HepG2 (cell line): ENCODE data around the gene CRISPLD2. TPM values are rescaled to one million over a fixed set of nuclear protein-coding genes. Genes with fewer than 3 reads are reported as not detected.

ENCODE experiments used
- NFKBIZ ChIP-seq: IDR thresholded peaks from 2 replicates; pipeline ENCODE4 v1.6.1; 2018; ENCODE audit warnings: missing genetic modification reagents, missing compliant biosample characterization
- NPAS2 ChIP-seq: sonication (generic); formaldehyde crosslinking; IDR thresholded peaks from 2 replicates; pipeline ENCODE4 v1.8.0; 2022; ENCODE audit warnings: mild to moderate bottlenecking, missing genetic modification reagents, borderline replicate concordance
- NR1H2 ChIP-seq: sonication (generic); formaldehyde crosslinking; IDR thresholded peaks from 2 replicates; pipeline ENCODE4 v1.8.1; 2022; ENCODE audit warnings: low read depth, missing genetic modification reagents, borderline replicate concordance
- SALL1 ChIP-seq: sonication (generic); formaldehyde crosslinking; IDR thresholded peaks from 2 replicates; pipeline ENCODE4 v1.8.0; 2022; ENCODE audit warnings: mild to moderate bottlenecking, missing genetic modification reagents
- SALL2 ChIP-seq: sonication (generic); formaldehyde crosslinking; IDR thresholded peaks from 2 replicates; pipeline ENCODE4 v1.8.1; 2023; ENCODE audit warnings: mild to moderate bottlenecking, missing genetic modification reagents, inconsistent platforms
- ZFX ChIP-seq: sonication (generic); formaldehyde crosslinking; IDR thresholded peaks from 2 replicates; pipeline ENCODE4 v1.4.0; 2020; ENCODE audit warnings: mild to moderate bottlenecking, low read depth, missing genetic modification reagents, moderate library complexity
- ZNF747 ChIP-seq: sonication (generic); formaldehyde crosslinking; IDR thresholded peaks from 2 replicates; pipeline ENCODE4 v1.8.1; 2023; ENCODE audit warnings: missing genetic modification reagents, mild to moderate bottlenecking, borderline replicate concordance
- polyA plus RNA-seq, 8 experiments: library from polyadenylated mRNA; depleted of rRNA in 3 of 8; stranded (reverse) in 7 of 8; unstranded in 1 of 8; fragments of >200 nt; fragmentation: Illumina TruSeq in 4 of 8; extraction: Trizol in 4 of 8; gene quantifications; 2 replicates each; pipeline versions ENCODE4 v1.2.1 to v1.2.3, GENCODE V29; 2011 to 2016; ENCODE audit warnings: low read depth in 4 of 8, missing spikeins in 1 of 8, mixed read lengths in 1 of 8; ENCODE audit not compliant: insufficient read depth in 1 of 8
- total RNA-seq, 5 experiments: library from RNA; depleted of rRNA; stranded (reverse); fragments of >200 nt; fragmentation: Illumina TruSeq; extraction: Trizol; gene quantifications; 2 replicates each; pipeline ENCODE4 v1.2.3, GENCODE V29; 2016; ENCODE audit warnings: low read depth in 1 of 5
- TF ChIP-seq, protein P1 (sequence below): IDR thresholded peaks from 2 replicates; pipeline ENCODE4 v1.6.1; 2016; ENCODE audit warnings: mild to moderate bottlenecking, missing biosample characterization, missing genetic modification reagents
- TF ChIP-seq, protein P2 (sequence below): sonication (generic); formaldehyde crosslinking; IDR thresholded peaks from 2 replicates; pipeline ENCODE4 v1.4.0; 2020; ENCODE audit warnings: missing genetic modification reagents

The CRISPLD2 gene
- total and polyA plus RNA-seq, 2 of the 13 experiments (the other 11 are each of a cell fraction or from before 2014, with no cell fraction given), result 0.04 to 0.31 TPM

DNA sequence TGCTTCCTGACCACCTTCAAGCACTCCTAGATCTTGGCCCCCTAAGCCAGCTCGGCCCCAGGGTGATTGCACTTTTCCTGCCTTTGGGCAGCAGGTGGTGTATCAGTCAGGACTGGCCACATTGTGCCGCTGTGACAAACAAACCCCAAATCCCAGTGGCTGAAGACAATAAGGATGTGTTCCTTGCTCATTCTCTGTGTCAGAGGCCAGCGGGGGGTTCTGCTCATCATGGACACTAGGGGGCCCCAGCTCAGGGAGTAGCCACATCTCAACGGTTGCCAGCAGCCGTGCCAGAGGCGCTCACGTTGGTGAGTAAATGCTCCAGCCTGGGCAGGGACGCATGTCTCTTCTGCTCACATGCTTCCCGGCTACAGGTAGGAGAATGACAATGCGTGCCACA lies 131.1 kb downstream of the CRISPLD2 start (continued):
- TF ChIP-seq NPAS2 (CRISPR knock-in tag), result no peak
- no peak for TF ChIP-seq NFKBIZ (CRISPR knock-in tag)
- TF ChIP-seq, protein P1, sequence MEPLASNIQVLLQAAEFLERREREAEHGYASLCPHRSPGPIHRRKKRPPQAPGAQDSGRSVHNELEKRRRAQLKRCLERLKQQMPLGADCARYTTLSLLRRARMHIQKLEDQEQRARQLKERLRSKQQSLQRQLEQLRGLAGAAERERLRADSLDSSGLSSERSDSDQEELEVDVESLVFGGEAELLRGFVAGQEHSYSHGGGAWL (CRISPR knock-in tag), result no peak
- TF ChIP-seq SALL2 (CRISPR knock-in tag), result no peak
- TF ChIP-seq ZFX (CRISPR knock-in tag), result no peak
- TF ChIP-seq, protein P2, sequence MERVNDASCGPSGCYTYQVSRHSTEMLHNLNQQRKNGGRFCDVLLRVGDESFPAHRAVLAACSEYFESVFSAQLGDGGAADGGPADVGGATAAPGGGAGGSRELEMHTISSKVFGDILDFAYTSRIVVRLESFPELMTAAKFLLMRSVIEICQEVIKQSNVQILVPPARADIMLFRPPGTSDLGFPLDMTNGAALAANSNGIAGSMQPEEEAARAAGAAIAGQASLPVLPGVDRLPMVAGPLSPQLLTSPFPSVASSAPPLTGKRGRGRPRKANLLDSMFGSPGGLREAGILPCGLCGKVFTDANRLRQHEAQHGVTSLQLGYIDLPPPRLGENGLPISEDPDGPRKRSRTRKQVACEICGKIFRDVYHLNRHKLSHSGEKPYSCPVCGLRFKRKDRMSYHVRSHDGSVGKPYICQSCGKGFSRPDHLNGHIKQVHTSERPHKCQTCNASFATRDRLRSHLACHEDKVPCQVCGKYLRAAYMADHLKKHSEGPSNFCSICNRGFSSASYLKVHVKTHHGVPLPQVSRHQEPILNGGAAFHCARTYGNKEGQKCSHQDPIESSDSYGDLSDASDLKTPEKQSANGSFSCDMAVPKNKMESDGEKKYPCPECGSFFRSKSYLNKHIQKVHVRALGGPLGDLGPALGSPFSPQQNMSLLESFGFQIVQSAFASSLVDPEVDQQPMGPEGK (CRISPR knock-in tag), result no peak
- TF ChIP-seq NR1H2, result no peak
- TF ChIP-seq SALL1, result 0 out of 2 replicates have a peak, but pooled peaks have one; percentile 18
- no peak for TF ChIP-seq ZNF747 (CRISPR knock-in tag)
